Dendritic cell treated with granulocyte-macrophage colony-stimulating factor and Interleukin-4, amounts not matched to agents 40 ng/mL and 50 ng/mL, for 4 days (primary cell): ENCODE data around the gene DCAF4L1.

Experiments
- H3K27ac Mint-ChIP-seq: one replicate; pipeline ENCODE4 v1.8.0; 2022; ENCODE audit warnings: mild to moderate bottlenecking, mixed read lengths
- H3K27me3 Mint-ChIP-seq: one replicate; pipeline ENCODE4 v1.8.0; 2022; ENCODE audit warnings: mild to moderate bottlenecking, mixed read lengths
- H3K36me3 Mint-ChIP-seq: one replicate; pipeline ENCODE4 v1.8.0; 2022; ENCODE audit warnings: low read depth, mixed read lengths
- H3K4me1 Mint-ChIP-seq: one replicate; pipeline ENCODE4 v1.8.0; 2022; ENCODE audit warnings: low read depth, mixed read lengths
- H3K4me3 Mint-ChIP-seq: one replicate; pipeline ENCODE4 v1.8.0; 2022; ENCODE audit warnings: mild to moderate bottlenecking, moderate library complexity, mixed read lengths
- H3K9me3 Mint-ChIP-seq: one replicate; pipeline ENCODE4 v1.8.0; 2022; ENCODE audit warnings: mixed read lengths
- intact Hi-C: fragments of 100-400 bp; cut with micrococcal nuclease; formaldehyde crosslinking; loops from one replicate; pipeline ENCODE4 v1.15.0; 2022

Gene DCAF4L1

GRCh38 chr4:41999321-41999720, 17.8 kb downstream of the DCAF4L1 start:
- Mint-ChIP-seq H3K27ac (no peak overlapping the region), H3K4me3 (no peak overlapping the region), H3K9me3 (no peaks in the 10 kb centered on the region), H3K4me1 (peaks cover 17% of the 10 kb centered on the region), H3K36me3 (peaks cover 44% of the 10 kb centered on the region), H3K27me3 (no peaks in the 10 kb centered on the region)
- intact Hi-C loops, result no loop called here

- Mint-ChIP-seq H3K9me3 (no peaks in the 10 kb centered on the region), H3K4me3 (no peak overlapping the region), H3K27ac (no peak overlapping the region), H3K4me1 (peaks cover 20% of the 10 kb centered on the region), H3K27me3 (no peaks in the 10 kb centered on the region), H3K36me3 (peaks cover 69% of the 10 kb centered on the region)
- intact Hi-C loops, result no loop called here
These were observed 26.6 kb downstream of the DCAF4L1 start for GRCh38 chr4:42008011-42008786.

DNA sequence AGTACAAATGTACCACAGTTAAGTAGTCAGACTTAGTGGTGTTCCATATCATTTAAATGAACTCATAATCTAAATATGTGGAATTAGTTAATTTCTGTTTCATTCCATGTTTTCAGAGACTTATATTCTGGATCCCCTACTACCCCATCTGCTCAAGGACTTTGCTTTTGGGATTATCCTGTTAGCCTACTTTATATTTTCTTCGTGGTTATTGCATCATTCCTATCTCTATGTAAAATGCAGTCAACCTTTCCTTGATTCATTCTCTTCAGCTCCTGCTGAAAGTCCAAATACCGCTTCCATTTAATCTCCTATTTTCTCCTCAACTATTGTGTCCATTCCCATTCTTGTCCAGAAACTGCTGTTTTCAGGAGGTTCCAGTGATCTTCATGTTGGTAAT, 33.9 kb downstream of the DCAF4L1 start:
- peaks cover 19% of the 10 kb centered on the region for H3K4me1 Mint-ChIP-seq
- H3K27me3 Mint-ChIP-seq, result no peaks in the 10 kb centered on the region
- peaks cover 39% of the 10 kb centered on the region for H3K36me3 Mint-ChIP-seq
- no peak overlapping the region for H3K27ac Mint-ChIP-seq
- H3K4me3 Mint-ChIP-seq, result no peak overlapping the region
- no peaks in the 10 kb centered on the region for H3K9me3 Mint-ChIP-seq
- intact Hi-C loops, result no loop called here

DNA sequence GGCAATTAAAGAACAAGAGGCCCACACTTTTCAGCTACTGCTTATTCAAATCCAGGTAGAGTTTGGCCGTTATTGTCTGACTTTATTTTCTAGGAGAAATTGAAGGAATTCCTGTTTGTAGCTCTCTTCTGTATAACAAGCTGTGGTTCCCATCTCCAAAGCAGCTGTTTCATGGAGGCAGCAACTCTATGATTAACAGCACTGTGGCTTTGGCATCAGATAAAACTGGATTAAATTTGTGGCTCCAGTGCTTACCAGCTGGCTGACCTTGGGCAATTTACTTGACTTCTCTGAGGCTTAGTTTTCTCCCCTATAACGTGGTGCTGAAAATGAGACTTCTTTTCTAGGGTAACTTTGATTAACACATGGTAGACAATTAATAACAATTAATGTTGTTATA, 36.9 kb downstream of the DCAF4L1 start:
- Mint-ChIP-seq H3K4me3 (no peak overlapping the region), H3K4me1 (peaks cover 11% of the 10 kb centered on the region), H3K9me3 (peaks cover 8% of the 10 kb centered on the region), H3K36me3 (peaks cover 36% of the 10 kb centered on the region), H3K27ac (no peak overlapping the region), H3K27me3 (no peaks in the 10 kb centered on the region)
- intact Hi-C loops, result no loop called here
